ENCODE measurements around the gene GJD3.

GJD3 gene

DNA sequence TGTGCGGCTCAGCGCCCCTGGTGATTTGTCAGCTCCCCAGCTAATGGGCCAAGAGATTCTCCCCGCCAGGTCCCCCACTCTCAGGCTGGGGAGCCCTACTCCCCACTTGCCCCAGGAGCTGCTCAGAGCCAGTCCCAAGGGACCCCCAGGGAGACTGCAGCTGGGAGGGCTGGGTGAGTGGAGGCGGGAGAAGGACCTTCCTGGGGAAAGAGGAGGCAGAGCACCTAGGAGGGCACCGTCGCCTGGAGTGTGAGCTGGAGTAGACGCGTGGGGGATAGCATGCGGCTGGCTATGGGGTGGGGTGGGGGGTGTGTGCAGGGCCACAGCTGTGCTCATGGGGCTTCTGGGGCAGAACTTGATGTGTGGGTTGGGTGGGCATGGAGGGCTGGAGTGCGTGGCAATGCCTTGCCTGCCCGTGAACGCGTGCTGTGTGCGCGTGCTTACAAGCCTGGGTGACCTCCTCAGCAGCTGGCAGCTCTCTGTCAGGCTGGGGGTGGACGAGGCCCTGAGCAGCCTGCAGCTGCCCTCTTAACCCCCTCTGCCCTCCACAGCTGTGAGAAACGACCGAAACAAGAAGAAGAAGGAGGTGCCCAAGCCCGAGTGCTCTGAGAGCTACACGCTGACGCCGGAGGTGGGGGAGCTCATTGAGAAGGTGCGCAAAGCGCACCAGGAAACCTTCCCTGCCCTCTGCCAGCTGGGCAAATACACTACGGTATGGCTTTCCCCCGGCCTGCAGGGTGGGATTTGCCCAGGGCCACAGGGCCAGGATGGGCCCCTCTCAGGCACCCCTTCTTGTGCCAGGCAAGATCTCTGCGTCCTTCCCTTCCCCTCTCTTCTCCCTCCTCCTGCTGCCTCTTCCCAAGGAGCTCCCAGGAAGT lies 12.9 kb downstream of the GJD3 start:
- no peak for DNase-seq

DNA sequence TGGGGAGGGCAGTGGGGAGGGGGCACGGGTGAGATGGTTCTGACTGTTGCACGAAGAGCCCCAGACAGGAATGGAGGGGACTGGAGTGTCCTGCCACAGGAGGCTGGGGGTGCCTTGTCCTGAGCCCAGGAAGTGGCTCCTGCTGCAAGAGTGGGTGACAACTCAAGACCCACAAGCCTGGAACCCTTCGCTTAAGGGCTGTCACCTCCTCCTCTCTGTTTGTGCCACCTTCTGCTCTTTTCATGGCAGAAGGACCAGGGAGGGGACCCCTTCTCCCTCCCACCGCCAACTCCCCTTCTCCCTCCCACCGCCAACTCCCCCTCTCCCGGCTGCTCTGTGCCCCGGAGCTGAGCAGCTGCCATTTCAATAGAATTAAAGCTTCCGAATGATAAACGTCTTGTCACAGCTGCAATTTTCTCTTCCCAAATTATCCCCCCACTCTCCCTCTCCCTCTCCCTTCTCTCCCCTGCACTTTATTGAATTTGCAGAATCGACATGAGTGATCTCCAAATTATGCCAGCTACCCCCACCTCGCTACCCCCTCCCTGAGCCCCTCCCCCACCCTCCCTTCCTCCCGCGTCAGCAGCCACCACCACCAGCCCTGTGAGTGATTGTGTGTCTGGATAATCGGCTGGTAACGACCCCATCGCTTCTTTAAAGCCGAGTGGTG lies 13.7 kb downstream of the GJD3 start:
- DNase-seq = no peak

GRCh38 chr17:40349895-40350688 lies 14.4 kb downstream of the GJD3 start:
- peak; percentile 48 for DNase-seq

DNA sequence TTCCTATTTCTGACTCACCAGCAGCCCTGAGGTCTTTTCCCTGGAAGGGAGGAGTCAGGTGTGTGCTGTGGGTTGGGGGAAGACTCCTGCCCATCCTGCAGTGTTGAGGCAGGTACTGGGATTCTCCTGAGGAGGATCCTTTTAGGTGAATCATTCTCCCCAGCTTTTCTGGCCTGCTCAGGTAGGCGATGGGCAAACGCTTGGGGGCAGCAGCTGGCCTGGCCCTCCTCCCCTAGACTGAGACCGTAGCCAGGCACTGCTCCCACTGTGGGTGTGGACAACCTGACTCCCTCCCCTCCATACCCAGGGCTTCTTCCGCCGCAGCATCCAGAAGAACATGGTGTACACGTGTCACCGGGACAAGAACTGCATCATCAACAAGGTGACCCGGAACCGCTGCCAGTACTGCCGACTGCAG lies 15.1 kb downstream of the GJD3 start:
- DNase-seq = no peak

- peak; percentile 60 for DNase-seq
Measured at GRCh38 chr17:40348562-40349476, 15.7 kb downstream of the GJD3 start.

DNA sequence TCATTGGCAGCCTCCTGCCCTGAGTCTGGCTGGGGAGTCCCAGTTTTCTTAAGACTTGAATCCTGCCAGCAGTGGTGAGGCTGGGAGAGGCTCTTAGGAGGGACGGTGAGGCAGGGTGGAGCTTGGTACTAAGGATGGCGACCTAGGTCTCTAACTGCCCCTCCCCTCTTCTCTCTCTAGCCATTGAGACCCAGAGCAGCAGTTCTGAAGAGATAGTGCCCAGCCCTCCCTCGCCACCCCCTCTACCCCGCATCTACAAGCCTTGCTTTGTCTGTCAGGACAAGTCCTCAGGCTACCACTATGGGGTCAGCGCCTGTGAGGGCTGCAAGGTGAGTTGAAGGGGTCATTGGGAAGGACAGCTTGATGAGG lies 16.4 kb downstream of the GJD3 start:
- DNase-seq = peak; percentile 28

DNA sequence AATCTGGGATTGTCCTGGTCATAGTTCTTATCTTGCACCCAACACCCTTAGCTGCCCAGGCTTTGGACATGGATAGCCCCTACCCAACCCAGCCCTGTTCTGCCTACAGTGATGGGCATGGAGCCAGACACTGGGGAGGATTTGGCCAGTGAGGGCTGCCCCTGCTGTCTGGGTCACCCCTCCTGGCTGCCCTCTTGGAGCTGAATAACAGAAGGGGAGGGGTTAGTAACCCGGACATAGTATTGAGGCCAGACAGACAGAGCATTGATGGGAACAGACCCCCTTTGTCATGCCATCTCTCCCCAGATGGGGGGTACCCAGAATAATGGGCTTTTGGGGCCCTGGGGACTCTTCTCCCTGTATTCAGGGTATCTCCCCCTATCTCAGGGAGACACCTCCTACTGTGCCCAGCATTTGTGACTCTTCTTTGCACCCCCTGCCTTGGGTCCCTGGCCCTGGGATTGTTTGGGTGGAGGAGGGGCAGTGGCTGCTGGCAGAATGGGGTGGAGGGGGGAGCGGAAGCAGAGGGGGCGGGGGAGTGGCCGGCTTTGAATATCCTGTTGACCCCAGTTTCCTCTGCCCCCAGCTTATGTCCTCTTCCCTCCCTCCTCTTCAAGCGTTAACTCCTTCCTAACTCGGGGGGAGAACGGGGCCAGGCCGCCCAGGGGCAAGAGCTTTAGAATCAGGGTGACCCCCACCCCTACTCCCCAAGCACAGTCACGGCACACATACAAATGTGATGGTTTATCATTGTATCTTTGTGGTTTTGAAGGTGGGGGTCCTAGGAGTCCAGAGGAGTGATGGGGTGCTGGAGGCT lies 17.0 kb downstream of the GJD3 start:
- DNase-seq = no peak

GRCh38 chr17:40346765-40347158 lies 17.8 kb downstream of the GJD3 start:
- no peak for DNase-seq

DNA sequence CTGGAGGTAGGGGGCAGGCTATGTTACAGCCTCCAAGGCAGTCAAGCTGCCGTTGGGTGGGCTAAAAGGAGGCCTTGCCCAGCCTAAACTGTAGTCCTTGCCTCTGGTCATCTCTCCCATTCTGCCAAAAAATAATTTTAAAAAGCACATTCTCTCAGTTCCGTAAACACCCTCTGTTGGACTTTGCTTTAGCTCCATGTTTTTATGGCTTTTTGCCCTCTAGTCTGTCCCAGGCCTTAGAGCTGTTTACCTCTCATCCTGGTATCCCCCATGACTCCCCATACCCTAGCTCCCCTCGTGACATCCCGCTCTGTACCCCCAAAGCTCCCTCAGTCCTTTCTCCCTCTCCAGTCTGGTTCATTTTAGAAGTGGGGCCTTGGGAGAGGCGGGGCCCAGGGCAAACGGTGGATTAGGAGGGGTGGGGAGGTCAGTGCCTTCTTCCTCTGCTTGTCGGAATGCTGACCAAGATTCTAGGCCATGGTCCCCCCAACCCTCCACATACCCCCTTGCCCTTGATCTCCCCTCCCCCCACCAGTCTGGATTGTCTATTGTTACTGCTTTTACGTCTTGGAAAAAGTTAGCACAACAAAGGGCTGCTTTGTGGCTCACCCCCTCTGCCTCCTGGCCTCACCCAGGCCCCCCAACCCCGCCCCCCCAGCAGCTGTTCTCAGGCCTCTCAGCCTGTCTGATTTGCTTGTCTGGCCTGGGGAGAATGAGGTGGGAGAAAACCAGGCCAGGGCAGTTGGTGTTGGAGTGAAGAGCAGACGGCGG lies 18.4 kb downstream of the GJD3 start:
- no peak for DNase-seq

- DNase-seq = peak; percentile 47
Measured at GRCh38 chr17:40345161-40345993, 19.2 kb downstream of the GJD3 start.

DNA sequence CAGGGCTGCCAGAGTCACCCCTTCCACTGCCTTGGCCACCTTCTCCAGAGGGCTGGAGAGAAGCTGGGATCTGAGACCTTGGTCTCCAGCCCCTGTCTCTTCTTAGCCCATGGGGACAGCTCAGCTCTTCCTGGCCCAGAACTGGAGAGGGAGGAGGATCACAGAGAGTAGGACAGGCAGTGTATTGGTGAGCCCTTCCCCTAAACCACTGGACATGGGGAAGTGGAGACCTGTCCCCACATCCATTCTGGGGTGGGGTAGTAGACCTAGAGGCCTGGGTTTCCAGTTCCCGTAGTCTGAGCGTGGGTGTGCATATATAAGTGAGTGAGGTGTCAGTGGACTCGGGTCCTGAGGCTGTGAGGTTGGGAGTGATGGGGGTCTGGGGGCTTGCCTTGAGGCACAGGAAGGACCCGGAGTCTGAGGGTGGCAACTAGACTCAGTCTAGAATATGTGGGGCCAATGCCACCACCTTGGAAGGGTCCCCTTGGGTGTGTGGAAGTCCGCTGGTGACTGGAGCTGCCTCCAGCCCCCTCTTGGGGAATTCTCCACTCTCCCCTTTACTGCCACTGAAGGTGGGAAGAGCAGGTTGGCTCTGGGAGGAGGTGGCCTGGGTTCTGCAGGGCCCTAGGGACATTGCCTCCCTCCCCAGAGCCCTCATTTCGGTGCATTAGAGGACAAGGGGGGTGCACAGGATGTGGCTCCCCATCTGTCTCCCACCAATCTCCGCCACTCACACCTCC lies 19.9 kb downstream of the GJD3 start:
- no peak for DNase-seq

GRCh38 chr17:40343219-40344119 lies 21.1 kb downstream of the GJD3 start:
- DNase-seq = no peak

DNA sequence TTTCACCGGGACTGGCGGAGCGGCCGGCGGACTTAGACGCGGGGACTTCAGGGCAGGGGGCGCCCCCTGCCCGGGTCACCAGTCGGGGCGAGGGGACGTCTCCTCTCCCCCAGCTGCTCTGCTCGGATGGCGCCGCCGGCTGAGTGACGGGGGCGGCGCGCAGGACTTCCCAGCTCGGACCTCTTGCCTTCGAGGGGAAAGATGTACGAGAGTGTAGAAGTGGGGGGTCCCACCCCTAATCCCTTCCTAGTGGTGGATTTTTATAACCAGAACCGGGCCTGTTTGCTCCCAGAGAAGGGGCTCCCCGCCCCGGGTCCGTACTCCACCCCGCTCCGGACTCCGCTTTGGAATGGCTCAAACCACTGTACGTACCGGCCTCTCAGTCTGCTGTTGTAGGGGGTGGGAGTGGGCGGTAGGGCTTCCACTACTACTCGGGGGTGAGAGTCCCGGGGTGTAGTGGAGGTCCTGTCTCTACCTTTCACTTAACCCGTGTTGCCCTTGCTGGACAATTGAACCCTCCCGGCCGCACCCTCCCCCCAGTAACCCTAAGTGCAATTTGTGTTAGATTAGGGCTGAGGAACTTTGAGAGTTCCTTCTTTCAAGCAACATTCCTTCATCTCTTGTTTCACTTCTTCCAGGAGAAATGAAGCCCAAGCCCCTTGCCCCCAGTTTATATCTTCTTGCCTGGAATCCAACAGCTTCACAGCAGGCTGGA lies 21.9 kb downstream of the GJD3 start:
- no peak for DNase-seq

GRCh38 chr17:40341808-40342503 lies 22.6 kb downstream of the GJD3 start:
- no peak for DNase-seq

GRCh38 chr17:40340880-40341807 lies 23.4 kb downstream of the GJD3 start:
- DNase-seq = peak; percentile 81

All from hematopoietic multipotent progenitor cell treated with erythropoietin and hydrocortisone succinate and interleukin-3 and kit ligand, for 8 days (in vitro differentiated cells).